ENCODE data around the gene INSL3.
"Not testable (repeated sequence)": the region's sequence is repeated elsewhere in the genome, so short reads cannot be mapped to it uniquely, and the experiment has no call there.

Gene INSL3

GRCh38 chr19:17783721-17784120 is 37.6 kb downstream of the INSL3 start:
- DNase-seq (ENCODE audit: low spot score) = not testable (repeated sequence)

- DNase-seq (ENCODE audit: low spot score) = no peak
Observed at GRCh38 chr19:17780781-17781180, 40.5 kb downstream of the INSL3 start.

GRCh38 chr19:17778968-17779929 is 42.1 kb downstream of the INSL3 start:
- DNase-seq (ENCODE audit: low spot score) = peak; percentile 48

GRCh38 chr19:17778251-17778967 is 42.9 kb downstream of the INSL3 start:
- no peak for DNase-seq (ENCODE audit: low spot score)

GRCh38 chr19:17777840-17778239 is 43.5 kb downstream of the INSL3 start:
- not testable (repeated sequence) for DNase-seq (ENCODE audit: low spot score)

- no peak for DNase-seq (ENCODE audit: low spot score)
Observed at GRCh38 chr19:17775991-17776803, 45.1 kb downstream of the INSL3 start.

- DNase-seq (ENCODE audit: low spot score) = no peak
Observed at GRCh38 chr19:17775245-17775927, 45.9 kb downstream of the INSL3 start.

GRCh38 chr19:17772172-17772571 is 49.1 kb downstream of the INSL3 start:
- DNase-seq (ENCODE audit: low spot score) = no peak

GRCh38 chr19:17770613-17771012 is 50.7 kb downstream of the INSL3 start:
- no peak for DNase-seq (ENCODE audit: low spot score)

GRCh38 chr19:17767559-17767958 is 53.8 kb downstream of the INSL3 start:
- DNase-seq (ENCODE audit: low spot score) = no peak

GRCh38 chr19:17766543-17767131 is 54.7 kb downstream of the INSL3 start:
- DNase-seq (ENCODE audit: low spot score) = peak; percentile 78
